HG03520 (cell line): Measurements from ENCODE around the gene GAGE12E.
"Not testable (repeated sequence)": the region's sequence is repeated elsewhere in the genome, so short reads cannot be mapped to it uniquely, and the experiment has no call there.

ENCODE experiments used
- ATAC-seq: cut with Tn5 transposase; IDR thresholded peaks from one replicate; pipeline ENCODE4 v1.9.1; 2021; ENCODE audit warnings: mild to moderate bottlenecking, moderate library complexity; ENCODE audit not compliant: unreplicated experiment

Gene GAGE12E

GRCh38 chrX:49550989-49551388 is at the start of gene GAGE12E:
TSS of gene GAGE12E (plus strand) at chrX:49551289. CDS start at chrX:49552444, 1,155 bp downstream.
- ATAC-seq = not testable (repeated sequence)

GRCh38 chrX:49531877-49532276 is 19.2 kb upstream of the GAGE12E start, which contains the start of gene GAGE12C:
TSS of gene GAGE12C (plus strand) at chrX:49532177. CDS start at chrX:49533332, 1,155 bp downstream.
- not testable (repeated sequence) for ATAC-seq

- not testable (repeated sequence) for ATAC-seq
These were observed 9.7 kb upstream of the GAGE12E start, which contains the start of gene GAGE12D for GRCh38 chrX:49541433-49541832. TSS of gene GAGE12D (plus strand) at chrX:49541733. CDS start at chrX:49542888, 1,155 bp downstream.

- not testable (repeated sequence) for ATAC-seq
These were observed 9.5 kb downstream of the GAGE12E start, which contains the start of gene GAGE12F for GRCh38 chrX:49560542-49560941. TSS of gene GAGE12F (plus strand) at chrX:49560842. CDS start at chrX:49561997, 1,155 bp downstream.

- not testable (repeated sequence) for ATAC-seq
These were observed 17.6 kb downstream of the GAGE12E start for GRCh38 chrX:49568728-49569127.

GRCh38 chrX:49569152-49569551 is 18.1 kb downstream of the GAGE12E start:
- ATAC-seq = not testable (repeated sequence)

- ATAC-seq = not testable (repeated sequence)
These were observed 19.0 kb downstream of the GAGE12E start, which contains the start of gene GAGE12G for GRCh38 chrX:49570100-49570499. TSS of gene GAGE12G (plus strand) at chrX:49570400. CDS start at chrX:49571555, 1,155 bp downstream.

GRCh38 chrX:49579649-49580048 is 28.6 kb downstream of the GAGE12E start, which contains the start of gene GAGE12H:
TSS of gene GAGE12H (plus strand) at chrX:49579949. CDS start at chrX:49581104, 1,155 bp downstream.
- ATAC-seq = not testable (repeated sequence)

GRCh38 chrX:49589196-49589595 is 38.1 kb downstream of the GAGE12E start, which contains the start of gene GAGE2A:
TSS of gene GAGE2A (plus strand) at chrX:49589496. CDS start at chrX:49590651, 1,155 bp downstream.
- not testable (repeated sequence) for ATAC-seq

- not testable (repeated sequence) for ATAC-seq
These were observed 38.8 kb downstream of the GAGE12E start for GRCh38 chrX:49589769-49590478.

GRCh38 chrX:49590488-49590887 is 39.4 kb downstream of the GAGE12E start:
- not testable (repeated sequence) for ATAC-seq

GRCh38 chrX:49598720-49599119 is 47.6 kb downstream of the GAGE12E start, which contains the start of gene GAGE1:
TSS of gene GAGE1 (plus strand) at chrX:49599020. CDS start at chrX:49600175, 1,155 bp downstream.
- ATAC-seq = not testable (repeated sequence)
